Thoracic aorta (tissue), 2 donors: ENCODE data around the gene BDNF. TPM values are rescaled to one million over a fixed set of nuclear protein-coding genes. Genes with fewer than 3 reads are reported as not detected.

Experiments
- ATAC-seq: fragments of 150-250 bp; one replicate; pipeline ENCODE4 v1.8.0; 2017; ENCODE audit warnings: low read depth; ENCODE audit not compliant: insufficient number of reproducible peaks, low FRiP score
- DNase-seq: peaks from one replicate; pipeline ENCODE4 v3.0.0-alpha.2; 2020; ENCODE audit warnings: low spot score
- H3K27ac ChIP-seq, 2 donors: fragments of 200-600 bp; sonication (generic); 1 replicate in 1 of 2; 2 replicates in 1 of 2; pipeline ENCODE4 v1.5.1; 2016; ENCODE audit warnings: mild to moderate bottlenecking in 2 of 2, moderate library complexity in 2 of 2
- H3K27me3 ChIP-seq: fragments of 200-600 bp; sonication (generic); replicated peaks from 2 replicates; pipeline ENCODE4 v1.6.0; 2016; ENCODE audit warnings: mild to moderate bottlenecking; ENCODE audit not compliant: insufficient read depth
- H3K36me3 ChIP-seq: fragments of 200-600 bp; sonication (generic); one replicate; pipeline ENCODE4 v1.5.1; 2016
- H3K4me1 ChIP-seq, 2 donors: fragments of 200-600 bp; sonication (generic); 1 replicate in 1 of 2; 2 replicates in 1 of 2; pipeline versions ENCODE4 v1.5.1 to v1.6.0; 2016; ENCODE audit warnings: low read depth in 2 of 2, mild to moderate bottlenecking in 1 of 2; ENCODE audit not compliant: control insufficient read depth in 1 of 2
- H3K4me3 ChIP-seq: fragments of 200-600 bp; sonication (generic); 2 replicates; pipeline ENCODE4 v1.5.1; 2016; ENCODE audit warnings: mild to moderate bottlenecking
- H3K9me3 ChIP-seq: fragments of 200-600 bp; sonication (generic); 2 replicates; pipeline ENCODE4 v1.5.1; 2016
- CTCF ChIP-seq: fragments of 200-600 bp; sonication (generic); IDR thresholded peaks from one replicate; pipeline ENCODE4 v1.5.1; 2019; ENCODE audit warnings: antibody characterized with exemption
- total RNA-seq, 2 donors: library from RNA; depleted of rRNA; stranded (reverse); fragments of >200 nt; gene quantifications; one replicate each; pipeline versions ENCODE4 v1.1.0 to v1.2.3, GENCODE V29; 2016

Gene BDNF
- total RNA-seq, 2 donors from 2014 or later = 0.42 to 4.7 TPM

GRCh38 chr11:27705873-27706820, 5.9 kb upstream of the BDNF start:
- no peaks in the 10 kb centered on the region for H3K36me3 ChIP-seq
- peak; percentile 36 for TF ChIP-seq CTCF
- ATAC-seq (no peak), DNase-seq (no peak)
- H3K4me1 ChIP-seq = peaks cover 0 to 7% of the 10 kb centered on the region in 2 donors
- no peaks in the 10 kb centered on the region for H3K27me3 ChIP-seq
- H3K4me3 ChIP-seq = no peak overlapping the region
- H3K27ac ChIP-seq = no peak overlapping the region
- H3K9me3 ChIP-seq = no peaks in the 10 kb centered on the region

DNA sequence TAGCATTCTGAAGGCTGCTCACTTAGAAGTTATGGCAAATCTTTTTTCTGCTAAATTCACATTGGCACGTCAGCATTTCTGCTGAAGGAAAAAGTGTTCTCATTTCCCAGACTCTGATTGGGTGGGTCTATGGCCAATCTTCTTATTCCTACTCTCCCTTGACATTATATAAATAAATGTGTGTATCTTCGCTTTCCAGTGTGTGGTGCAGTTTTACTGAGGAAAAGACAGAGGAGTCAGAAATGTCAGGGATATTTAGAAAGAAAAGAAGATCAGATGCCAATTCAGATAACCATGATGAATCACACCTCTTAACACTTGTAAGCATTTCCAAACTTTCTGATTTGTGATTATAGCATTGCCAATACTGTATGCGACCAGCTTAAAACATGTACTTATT, 3.2 kb upstream of the BDNF start:
- DNase-seq (no peak), ATAC-seq (no peak)
- no peak overlapping the region for H3K27ac ChIP-seq
- no peak overlapping the region for H3K4me3 ChIP-seq
- no peaks in the 10 kb centered on the region for H3K9me3 ChIP-seq
- H3K27me3 ChIP-seq = no peaks in the 10 kb centered on the region
- H3K36me3 ChIP-seq = no peaks in the 10 kb centered on the region
- no peak for TF ChIP-seq CTCF
- H3K4me1 ChIP-seq = peaks cover 7 to 22% of the 10 kb centered on the region in 2 donors

DNA sequence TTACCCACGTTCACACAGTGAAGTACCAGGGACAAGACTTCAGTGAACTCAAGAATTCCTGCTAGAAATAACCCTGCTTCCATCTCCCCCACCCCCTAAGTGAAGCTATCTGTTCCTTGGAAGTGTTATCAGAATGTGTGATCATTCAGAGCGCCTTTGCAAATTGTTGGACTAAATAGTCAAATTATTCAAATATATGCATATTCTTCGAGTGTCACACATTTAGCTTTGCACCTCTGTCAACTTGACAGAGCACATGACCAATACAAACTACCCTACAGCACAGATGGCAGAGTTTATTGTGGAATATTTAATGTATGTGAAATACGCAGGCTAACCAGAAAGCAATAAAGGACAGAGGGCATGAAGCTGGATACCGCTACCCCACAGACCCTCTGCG, 2.6 kb upstream of the BDNF start:
- peaks cover 7 to 26% of the 10 kb centered on the region in 2 donors for H3K4me1 ChIP-seq
- no peak for TF ChIP-seq CTCF
- ATAC-seq = no peak

GRCh38 chr11:27701355-27702105, 1.3 kb upstream of the BDNF start:
- Histone ChIP-seq H3K36me3 (no peaks in the 10 kb centered on the region), H3K4me1 (peaks cover 10 to 26% of the 10 kb centered on the region in 2 donors), H3K27me3 (no peaks in the 10 kb centered on the region), H3K27ac (no peak overlapping the region), H3K4me3 (peak overlapping the region; percentile 80), H3K9me3 (no peaks in the 10 kb centered on the region)
- ATAC-seq = no peak
- DNase-seq = no peak
- TF ChIP-seq CTCF = peak; percentile 12

More for the DNA sequence above, 2.6 kb upstream of the BDNF start:
- no peak for DNase-seq
- H3K4me3 ChIP-seq = no peak overlapping the region
- H3K9me3 ChIP-seq = no peaks in the 10 kb centered on the region
- H3K27ac ChIP-seq = no peak overlapping the region
- H3K36me3 ChIP-seq = no peaks in the 10 kb centered on the region
- H3K27me3 ChIP-seq = no peaks in the 10 kb centered on the region

DNA sequence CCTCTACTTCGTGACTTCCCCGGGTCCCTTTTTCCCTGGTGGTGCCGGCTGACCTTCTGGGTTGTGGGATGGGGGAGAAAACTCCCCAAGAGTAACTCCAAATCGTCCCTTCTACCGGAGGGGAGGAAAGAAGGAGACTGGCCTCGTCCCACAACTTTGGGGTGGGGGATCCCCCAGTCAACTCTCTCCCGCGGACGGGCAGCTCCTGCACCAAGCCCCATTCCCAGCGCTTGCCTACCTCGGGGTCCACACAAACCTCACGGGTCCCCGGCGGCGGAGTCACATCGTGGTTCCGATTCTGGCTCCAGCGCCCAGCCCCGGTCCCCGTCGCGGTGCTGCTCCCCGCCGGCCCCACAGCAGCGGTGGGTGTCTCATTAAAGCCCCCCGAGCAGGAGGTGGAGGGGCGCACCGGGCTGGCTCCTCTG, 317 bp downstream of the BDNF start:
- no peaks in the 10 kb centered on the region for H3K9me3 ChIP-seq
- DNase-seq = no peak

More for the DNA sequence above, 317 bp downstream of the BDNF start:
- no peak for ATAC-seq
- Histone ChIP-seq H3K4me3 (peak overlapping the region; percentile 80), H3K36me3 (no peaks in the 10 kb centered on the region), H3K27me3 (no peaks in the 10 kb centered on the region), H3K27ac (peak overlapping the region in 1 of 2 donors; percentile 34), H3K4me1 (peaks cover 10 to 26% of the 10 kb centered on the region in 2 donors)
- TF ChIP-seq CTCF = no peak
